DOHH2 (cell line): ENCODE results near the gene PARVB.

Source experiments
- H3F3A ChIP-seq: fragments of 200-600 bp; sonication (generic), shearing (Covaris generic); 2 replicates; pipeline ENCODE4 v1.6.0; 2016; ENCODE audit warnings: antibody characterized with exemption, mild to moderate bottlenecking; ENCODE audit not compliant: control insufficient read depth, insufficient read depth
- H3K27ac ChIP-seq: fragments of 200-600 bp; sonication (generic); 2 replicates; pipeline ENCODE4 v1.5.1; 2014; ENCODE audit warnings: low read depth, mild to moderate bottlenecking, low read length, moderate library complexity
- H3K27me3 ChIP-seq: fragments of 200-600 bp; sonication (generic); 2 replicates; pipeline ENCODE4 v1.6.1; 2014; ENCODE audit warnings: mild to moderate bottlenecking, low read length, mixed read lengths; ENCODE audit not compliant: control insufficient read depth
- H3K36me3 ChIP-seq: fragments of 200-600 bp; sonication (generic); 2 replicates; pipeline ENCODE4 v1.6.1; 2014; ENCODE audit warnings: mild to moderate bottlenecking, low read length, moderate library complexity, mixed read lengths; ENCODE audit not compliant: control insufficient read depth
- H3K4me1 ChIP-seq: fragments of 200-600 bp; sonication (generic); 2 replicates; pipeline ENCODE4 v1.6.1; 2014; ENCODE audit warnings: mild to moderate bottlenecking, low read length, mixed read lengths; ENCODE audit not compliant: control insufficient read depth
- H3K4me2 ChIP-seq: fragments of 200-600 bp; sonication (generic); 2 replicates; pipeline ENCODE4 v1.6.0; 2014; ENCODE audit warnings: mild to moderate bottlenecking, low read length, moderate library complexity
- H3K4me3 ChIP-seq: fragments of 200-600 bp; sonication (generic); 2 replicates; pipeline ENCODE4 v1.5.1; 2014; ENCODE audit warnings: mild to moderate bottlenecking, low read length, mixed read lengths
- H3K79me2 ChIP-seq: fragments of 200-600 bp; sonication (generic); 2 replicates; pipeline ENCODE4 v1.6.1; 2014; ENCODE audit warnings: mild to moderate bottlenecking, low read length, mixed read lengths; ENCODE audit not compliant: control insufficient read depth
- H3K9me2 ChIP-seq: fragments of 200-600 bp; sonication (generic); replicated peaks from 2 replicates; pipeline ENCODE4 v1.6.1; 2014; ENCODE audit warnings: mild to moderate bottlenecking, low read length, mixed read lengths; ENCODE audit not compliant: control insufficient read depth
- H3K9me3 ChIP-seq: fragments of 200-600 bp; sonication (generic); 2 replicates; pipeline ENCODE4 v1.6.1; 2014; ENCODE audit warnings: antibody characterized with exemption, low read length, mixed read lengths; ENCODE audit not compliant: control insufficient read depth, insufficient read depth
- H4K20me1 ChIP-seq: fragments of 200-600 bp; sonication (generic); 2 replicates; pipeline ENCODE4 v1.6.0; 2014; ENCODE audit warnings: low read depth, mild to moderate bottlenecking, antibody characterized with exemption, low read length, moderate library complexity; ENCODE audit not compliant: control insufficient read depth, insufficient read depth
- CTCF ChIP-seq: fragments of 200-600 bp; sonication (generic); IDR thresholded peaks from one replicate; pipeline ENCODE4 v1.5.1; 2014; ENCODE audit warnings: antibody characterized with exemption, mild to moderate bottlenecking, low read depth, low read length; ENCODE audit not compliant: poor library complexity, severe bottlenecking
- EZH2phosphoT487 ChIP-seq: fragments of 200-600 bp; sonication (generic); IDR thresholded peaks from 2 replicates; pipeline ENCODE4 v1.6.1; 2017; ENCODE audit warnings: borderline replicate concordance, mild to moderate bottlenecking, antibody characterized with exemption, low read length, moderate library complexity, mixed read lengths

Gene PARVB

DNA sequence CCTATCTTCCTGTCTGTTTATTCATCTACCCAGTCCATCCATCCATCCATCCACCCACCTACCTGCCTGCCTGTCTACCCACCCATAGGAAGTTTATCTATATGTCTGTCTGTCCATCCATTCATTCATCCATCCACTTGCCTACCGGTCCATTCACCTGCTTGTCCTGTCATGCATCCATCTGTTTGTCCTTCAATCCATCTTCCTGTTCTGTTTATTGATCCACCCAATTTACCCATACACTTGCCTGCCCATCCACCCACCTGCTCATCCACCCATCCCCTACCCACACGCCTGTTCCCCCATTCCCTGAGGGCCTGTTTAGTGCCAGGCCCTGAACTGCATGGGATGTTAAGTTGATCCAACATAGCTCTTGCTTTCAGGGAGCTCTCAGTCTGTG lies 175.1 kb downstream of the PARVB start:
- Histone ChIP-seq H3K4me1 (peaks cover 21% of the 10 kb centered on the region), H3K27ac (no peak overlapping the region), H3K4me3 (no peak overlapping the region), H3K4me2 (no peak overlapping the region), H3K27me3 (peaks cover 3% of the 10 kb centered on the region; the same call in 1 of the 2 replicates), H3K79me2 (no peaks in the 10 kb centered on the region), H4K20me1 (no peaks in the 10 kb centered on the region), H3F3A (no peaks in the 10 kb centered on the region), H3K9me3 (no peaks in the 10 kb centered on the region), H3K36me3 (no peaks in the 10 kb centered on the region), H3K9me2 (no peaks in the 10 kb centered on the region)
- TF ChIP-seq CTCF (no peak), EZH2phosphoT487 (no peak)

GRCh38 chr22:44199866-44200265 lies 175.8 kb downstream of the PARVB start:
- H3K9me3 ChIP-seq = no peaks in the 10 kb centered on the region
- H3K36me3 ChIP-seq = no peaks in the 10 kb centered on the region
- H3F3A ChIP-seq = no peaks in the 10 kb centered on the region
- H3K4me3 ChIP-seq = no peak overlapping the region
- no peak overlapping the region for H3K27ac ChIP-seq
- H4K20me1 ChIP-seq = no peaks in the 10 kb centered on the region
- H3K4me2 ChIP-seq = no peak overlapping the region
- H3K4me1 ChIP-seq = peaks cover 23% of the 10 kb centered on the region
- TF ChIP-seq CTCF (no peak), EZH2phosphoT487 (no peak)
- H3K9me2 ChIP-seq = no peaks in the 10 kb centered on the region
- H3K79me2 ChIP-seq = no peaks in the 10 kb centered on the region
- no peaks in the 10 kb centered on the region; the same call in 1 of the 2 replicates for H3K27me3 ChIP-seq

DNA sequence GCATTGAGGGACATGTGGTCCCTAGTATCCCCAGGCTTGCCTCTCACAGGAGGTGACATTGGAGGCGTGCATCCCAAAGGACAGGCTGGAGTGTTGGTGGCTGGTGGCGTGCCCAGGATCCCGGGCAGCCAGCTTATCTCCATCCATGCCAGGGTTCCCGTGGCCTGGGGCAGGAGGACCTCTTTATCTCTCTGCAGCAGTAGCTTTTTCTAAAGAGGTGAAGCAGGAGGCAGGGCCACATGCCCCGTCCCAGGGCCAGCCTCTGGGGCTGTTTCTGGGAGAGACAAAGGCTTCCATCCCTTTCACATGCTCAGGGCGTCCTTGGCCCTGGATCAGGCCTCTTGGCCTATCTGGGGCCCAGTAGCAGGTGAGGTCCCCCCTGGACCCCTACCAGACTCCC lies 176.3 kb downstream of the PARVB start:
- Histone ChIP-seq H3K4me3 (no peak overlapping the region), H3K27me3 (no peaks in the 10 kb centered on the region; the same call in 1 of the 2 replicates), H3K27ac (no peak overlapping the region), H3K4me1 (peaks cover 23% of the 10 kb centered on the region), H3F3A (no peaks in the 10 kb centered on the region), H3K9me3 (no peaks in the 10 kb centered on the region), H3K9me2 (no peaks in the 10 kb centered on the region), H4K20me1 (no peaks in the 10 kb centered on the region), H3K36me3 (no peaks in the 10 kb centered on the region), H3K79me2 (no peaks in the 10 kb centered on the region), H3K4me2 (no peak overlapping the region)
- TF ChIP-seq EZH2phosphoT487 = no peak
- TF ChIP-seq CTCF = no peak
